SKM-1 (cell line): ENCODE data around the gene SARNP.

Source experiments
- DNase-seq: peaks from one replicate; lab custom pipeline; 2025; ENCODE audit not compliant: unreplicated experiment; lab: John Stamatoyannopoulos, UW

The SARNP gene

GRCh38 chr12:55726971-55727370, 90.6 kb downstream of the SARNP start:
- no peak for DNase-seq

DNA sequence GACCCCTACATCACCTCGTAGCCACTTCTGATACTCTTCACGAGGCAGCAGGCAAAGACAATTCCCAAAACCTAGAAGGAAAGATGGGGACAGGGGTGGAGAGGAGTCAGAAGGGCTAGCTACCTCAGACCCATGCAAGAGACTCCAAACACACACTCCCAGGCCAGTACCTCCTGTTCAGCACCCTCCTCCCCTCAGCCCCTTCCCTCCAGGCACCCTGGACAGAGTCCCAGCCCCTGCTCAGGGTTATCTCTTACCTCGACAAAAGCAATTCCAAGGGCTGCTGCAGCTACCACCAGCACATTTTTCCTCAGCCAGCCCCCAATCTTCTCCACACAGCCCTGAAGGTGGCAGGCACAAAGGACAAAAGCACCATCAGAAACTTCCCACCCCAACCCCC, 92.0 kb downstream of the SARNP start:
- no peak for DNase-seq

GRCh38 chr12:55724940-55725309, 92.6 kb downstream of the SARNP start:
- no peak for DNase-seq

- DNase-seq = no peak
Observed at GRCh38 chr12:55724226-55724939, 93.1 kb downstream of the SARNP start.

DNA sequence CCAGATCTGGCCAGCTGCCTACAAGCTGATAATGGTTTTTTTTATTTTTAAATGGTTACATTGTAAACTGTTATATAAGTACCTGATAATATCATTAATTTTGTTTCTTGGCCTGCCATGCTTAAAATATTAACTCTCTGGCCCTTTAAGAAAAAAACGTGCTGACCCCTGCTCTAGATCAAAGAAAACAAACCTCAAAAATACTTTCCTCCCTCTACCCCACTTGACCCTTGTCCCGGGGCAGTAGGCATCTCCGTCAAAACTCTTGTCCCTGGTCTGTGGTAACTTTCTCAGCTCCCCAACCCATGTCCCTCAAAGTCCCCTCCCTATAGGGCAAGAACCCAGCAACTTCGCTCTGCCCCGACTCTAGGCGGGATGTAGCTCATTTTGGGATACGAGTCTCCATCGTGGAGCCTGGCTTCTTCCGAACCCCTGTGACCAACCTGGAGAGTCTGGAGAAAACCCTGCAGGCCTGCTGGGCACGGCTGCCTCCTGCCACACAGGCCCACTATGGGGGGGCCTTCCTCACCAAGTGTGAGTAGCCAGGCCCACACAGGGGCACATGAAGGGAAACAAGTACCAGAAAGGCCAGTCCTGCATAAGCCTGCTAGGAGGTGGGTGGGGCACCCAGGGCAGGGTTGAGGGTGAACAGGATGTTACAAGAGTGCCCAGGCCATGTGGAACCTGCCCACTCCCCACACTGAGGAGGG, 93.9 kb downstream of the SARNP start:
- DNase-seq = no peak

DNA sequence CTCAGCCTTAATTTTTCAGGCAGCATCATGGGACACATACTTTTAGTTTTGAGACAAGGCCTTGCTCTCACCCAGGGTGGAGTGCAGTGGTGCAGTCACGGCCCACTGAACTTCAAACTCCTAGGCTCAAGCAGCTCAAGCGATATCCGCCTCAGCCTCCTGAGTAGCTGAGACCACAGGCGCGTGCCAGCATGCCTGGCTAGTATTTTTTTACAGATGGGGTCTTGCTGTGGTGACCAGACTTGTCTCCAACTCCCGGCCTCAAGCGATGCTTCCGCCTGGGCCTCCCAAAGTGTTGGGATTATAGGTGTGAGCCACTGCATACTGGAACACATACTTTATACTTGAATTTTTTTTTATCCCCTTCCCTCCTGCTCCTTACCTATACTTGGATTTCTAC, 94.6 kb downstream of the SARNP start:
- no peak for DNase-seq

DNA sequence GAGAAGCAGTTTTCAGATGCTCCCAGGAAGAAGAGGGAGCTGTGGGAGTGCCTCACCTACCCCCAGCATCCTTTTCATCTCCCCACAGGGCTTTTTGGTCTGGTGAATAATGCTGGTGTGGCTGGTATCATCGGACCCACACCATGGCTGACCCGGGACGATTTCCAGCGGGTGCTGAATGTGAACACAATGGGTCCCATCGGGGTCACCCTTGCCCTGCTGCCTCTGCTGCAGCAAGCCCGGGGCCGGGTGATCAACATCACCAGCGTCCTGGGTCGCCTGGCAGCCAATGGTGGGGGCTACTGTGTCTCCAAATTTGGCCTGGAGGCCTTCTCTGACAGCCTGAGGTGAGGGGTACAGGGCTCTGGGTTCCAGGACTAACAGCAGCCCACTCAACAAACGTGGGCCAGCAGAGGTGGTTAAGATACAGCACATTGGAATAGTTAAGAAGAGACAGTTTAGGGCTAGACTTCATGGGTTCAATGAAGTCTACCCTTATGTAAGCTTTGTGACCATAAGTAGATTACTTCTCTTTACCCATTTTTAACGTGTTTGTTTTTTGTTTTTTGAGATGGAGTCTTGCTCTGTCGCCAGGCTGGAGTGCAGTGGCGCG, 95.8 kb downstream of the SARNP start:
- no peak for DNase-seq

DNA sequence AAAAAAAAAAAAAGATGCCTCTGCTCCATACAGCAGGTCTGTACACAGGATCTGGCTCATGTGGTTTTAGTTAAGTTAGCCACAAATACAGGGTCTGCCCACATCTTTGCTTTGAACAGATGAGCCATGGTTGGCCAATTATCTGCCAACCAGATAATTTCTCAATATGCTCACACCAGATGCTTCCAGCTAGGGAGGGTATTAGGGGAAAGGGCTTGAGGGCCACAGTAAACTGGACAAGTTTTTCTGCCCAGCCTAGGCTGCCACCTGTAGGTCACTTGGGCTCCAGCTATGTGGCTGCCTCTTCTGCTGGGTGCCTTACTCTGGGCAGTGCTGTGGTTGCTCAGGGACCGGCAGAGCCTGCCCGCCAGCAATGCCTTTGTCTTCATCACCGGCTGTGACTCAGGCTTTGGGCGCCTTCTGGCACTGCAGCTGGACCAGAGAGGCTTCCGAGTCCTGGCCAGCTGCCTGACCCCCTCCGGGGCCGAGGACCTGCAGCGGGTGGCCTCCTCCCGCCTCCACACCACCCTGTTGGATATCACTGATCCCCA, 96.6 kb downstream of the SARNP start:
- DNase-seq = no peak

- DNase-seq = no peak
Observed at GRCh38 chr12:55720071-55720564, 97.4 kb downstream of the SARNP start, which contains the start of gene RDH5. Gene RDH5, plus strand, starts transcription at chr12:55720393. Its CDS starts 792 bp downstream, at chr12:55721185.

- DNase-seq = no peak
Observed at GRCh38 chr12:55719371-55719770, 98.2 kb downstream of the SARNP start.

GRCh38 chr12:55718624-55719275, 98.8 kb downstream of the SARNP start:
- no peak for DNase-seq

DNA sequence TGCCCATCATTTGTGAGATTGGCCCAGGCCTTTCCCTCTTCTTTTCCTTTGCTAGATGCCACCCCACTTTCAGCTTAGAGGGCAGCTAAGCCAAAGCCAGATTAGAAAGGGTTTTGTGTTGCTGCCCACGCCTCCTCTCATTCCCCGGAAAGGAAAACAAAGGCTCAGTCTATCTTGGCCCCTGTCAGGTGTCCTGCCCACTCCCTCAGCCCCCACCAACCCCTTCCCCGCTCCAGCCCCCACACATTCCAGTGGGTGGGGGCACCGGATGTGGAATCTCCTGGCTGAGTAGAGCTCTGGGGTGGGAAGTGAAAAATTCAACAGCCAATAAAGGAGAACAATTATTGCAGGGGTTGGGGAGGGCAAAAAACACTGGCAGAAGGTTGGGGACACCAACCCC, 99.5 kb downstream of the SARNP start:
- no peak for DNase-seq

DNA sequence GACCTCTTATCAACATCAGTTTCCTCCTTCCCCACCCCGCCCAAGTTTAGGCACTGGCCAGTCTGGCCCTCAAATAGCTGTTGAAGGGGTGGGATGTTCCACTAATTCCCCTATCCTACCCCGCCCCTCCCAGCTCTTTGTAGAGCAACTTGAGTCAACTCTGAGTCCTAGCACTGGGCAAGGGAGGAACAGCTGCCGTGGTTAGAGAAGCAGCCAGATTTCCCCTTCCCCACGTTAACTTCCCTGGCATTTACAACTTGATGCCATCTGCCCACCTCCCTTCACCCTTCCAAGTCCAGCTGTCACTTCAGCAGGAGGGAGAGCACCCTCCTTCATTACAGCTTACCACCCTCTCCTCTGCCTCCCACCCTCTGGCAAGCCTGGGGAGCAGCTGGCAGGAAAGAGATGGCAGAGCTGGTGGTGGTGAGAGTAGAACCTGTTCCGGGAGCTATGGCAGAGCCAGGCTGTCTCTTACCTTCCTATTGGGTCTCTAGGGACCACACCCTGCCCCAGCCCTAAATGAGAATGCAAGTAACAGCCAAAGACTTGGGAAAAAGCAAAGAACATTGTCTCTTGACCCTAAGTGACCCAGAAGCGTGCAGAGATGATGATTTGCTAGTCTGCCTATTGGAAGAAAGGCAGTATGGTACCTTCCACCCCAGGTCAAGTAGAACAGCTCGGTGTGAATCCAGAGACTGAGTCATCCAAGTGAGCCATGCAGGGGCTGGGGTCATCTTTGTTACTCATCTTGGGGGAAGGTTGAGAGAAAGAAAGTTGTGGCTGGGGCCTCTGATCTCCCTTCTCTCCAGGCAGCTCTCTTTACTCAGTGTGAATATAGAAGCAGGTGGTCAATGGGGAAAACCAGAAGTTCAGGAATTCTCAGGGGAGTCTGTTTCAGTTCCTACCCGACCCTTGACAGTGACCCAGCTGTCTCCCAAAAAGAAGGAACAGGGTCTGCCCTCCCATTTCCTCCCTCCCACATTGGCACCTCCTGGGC, 100.2 kb downstream of the SARNP start:
- DNase-seq = no peak

DNA sequence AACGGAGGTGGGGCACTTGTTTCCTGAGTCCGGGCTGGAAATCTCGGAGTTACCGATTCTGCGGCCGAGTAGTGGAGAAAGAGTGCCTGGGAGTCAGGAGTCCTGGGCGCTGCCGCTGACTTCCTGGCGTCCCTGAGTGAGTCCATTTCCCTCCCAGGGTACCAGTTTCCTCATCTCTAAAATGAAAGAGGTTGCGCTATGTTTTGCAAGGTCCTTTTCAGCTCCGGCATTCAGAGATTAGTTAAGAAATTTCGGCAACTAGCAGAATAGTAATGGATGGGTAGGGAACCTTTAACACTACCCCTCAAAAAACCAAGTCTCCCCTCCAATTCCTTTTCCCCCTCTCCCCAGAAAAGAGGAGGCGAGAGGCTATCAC, 101.0 kb downstream of the SARNP start:
- no peak for DNase-seq

- DNase-seq = peak; percentile 38
Observed at GRCh38 chr12:55715833-55716581, 101.5 kb downstream of the SARNP start, which contains the start of gene BLOC1S1. Gene BLOC1S1, plus strand, starts transcription at chr12:55716046. Its CDS starts 6 bp downstream, at chr12:55716052.

DNA sequence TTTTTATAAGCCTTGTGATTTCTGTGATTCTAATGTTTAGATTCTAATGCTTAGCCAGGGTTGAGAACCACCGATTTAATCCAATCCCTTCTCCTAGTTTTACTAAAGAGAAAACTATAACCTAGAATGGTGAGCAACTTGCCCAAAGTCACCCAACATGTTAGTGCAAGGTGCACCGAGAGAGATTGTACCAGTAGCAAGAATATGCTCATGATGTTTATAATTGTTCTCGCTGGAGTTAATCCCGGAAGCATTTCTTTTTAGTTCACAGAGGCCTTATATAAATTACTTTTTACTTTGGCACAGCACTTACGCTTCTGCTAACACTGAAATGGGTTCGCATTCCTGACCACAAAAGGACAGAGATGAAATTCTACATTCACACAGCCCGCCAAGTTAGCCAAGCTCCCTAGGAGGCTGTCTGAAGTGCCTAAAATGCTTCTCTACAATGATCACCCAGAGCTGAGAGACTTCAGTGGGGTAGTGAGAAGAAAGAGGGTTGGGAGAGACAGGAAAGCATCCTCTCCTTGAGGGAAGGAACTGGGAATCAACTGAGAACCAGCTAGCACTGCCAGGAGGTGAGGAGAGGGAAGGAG, 102.3 kb downstream of the SARNP start:
- DNase-seq = no peak

DNA sequence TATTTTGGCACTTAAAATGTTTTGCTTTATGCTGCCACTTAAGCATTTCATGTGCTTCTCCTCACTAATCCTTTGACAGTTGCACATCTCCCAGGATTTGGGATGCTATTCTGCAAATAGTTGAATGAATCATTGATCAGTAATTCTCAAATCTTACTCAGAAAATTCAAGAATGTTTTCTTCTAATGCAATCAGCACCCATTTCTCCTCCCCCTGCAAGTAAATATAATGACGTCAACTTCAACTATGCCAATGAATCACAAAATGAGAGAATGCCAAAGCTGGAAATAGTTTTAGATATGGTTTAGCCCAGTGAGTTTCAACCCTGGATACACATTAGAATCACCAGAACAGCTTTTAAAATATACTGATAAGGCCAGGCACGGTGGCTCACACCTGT, 103.8 kb downstream of the SARNP start:
- DNase-seq = no peak

GRCh38 chr12:55712700-55713415, 104.7 kb downstream of the SARNP start:
- DNase-seq = no peak
